ENCODE results near the gene TBC1D22A. TPM values are rescaled to one million over a fixed set of nuclear protein-coding genes. Genes with fewer than 3 reads are reported as not detected.

Gene TBC1D22A
- total RNA-seq, 2 donors from 2014 or later = 15.8 to 17.4 TPM

GRCh38 chr22:47209040-47209514 is 446.6 kb downstream of the TBC1D22A start:
- intact Hi-C loops (cut with DNase I) = no loop called here
- DNase-seq (no peak), ATAC-seq (no peak)

GRCh38 chr22:47209547-47210023 is 447.1 kb downstream of the TBC1D22A start:
- no peak for ATAC-seq
- intact Hi-C loops (cut with DNase I) = no loop called here
- DNase-seq = no peak

GRCh38 chr22:47210112-47210657 is 447.7 kb downstream of the TBC1D22A start:
- ATAC-seq = no peak
- no peak for DNase-seq
- intact Hi-C loops (cut with DNase I) = no loop called here

- intact Hi-C loops (cut with DNase I) = no loop called here
- no peak for DNase-seq
- no peak for ATAC-seq
Measured at GRCh38 chr22:47210686-47211085, 448.2 kb downstream of the TBC1D22A start.

- no peak for DNase-seq
- intact Hi-C loops (cut with DNase I) = no loop called here
- ATAC-seq = no peak
Measured at GRCh38 chr22:47213571-47214230, 451.3 kb downstream of the TBC1D22A start.

- intact Hi-C loops (cut with DNase I) = no loop called here
- DNase-seq (no peak), ATAC-seq (no peak)
Measured at GRCh38 chr22:47215851-47216250, 453.4 kb downstream of the TBC1D22A start.

- intact Hi-C loops (cut with DNase I) = no loop called here
- DNase-seq (no peak), ATAC-seq (no peak)
Measured at GRCh38 chr22:47218671-47219070, 456.2 kb downstream of the TBC1D22A start.

- DNase-seq (no peak), ATAC-seq (no peak)
- intact Hi-C loops (cut with DNase I) = no loop called here
Measured at GRCh38 chr22:47219789-47220188, 457.3 kb downstream of the TBC1D22A start.

- no peak for DNase-seq
- intact Hi-C loops (cut with DNase I) = no loop called here
- ATAC-seq = no peak
Measured at GRCh38 chr22:47220752-47221151, 458.3 kb downstream of the TBC1D22A start.

GRCh38 chr22:47221840-47222615 is 459.6 kb downstream of the TBC1D22A start:
- ATAC-seq (no peak), DNase-seq (no peak)
- intact Hi-C loops (cut with DNase I) = no loop called here

Other genes with a start within 250 kb of the TBC1D22A start
- 1 to 10 TPM; 6.5 to 8.1 TPM for gene CELSR1, start 225.0 kb upstream of the TBC1D22A start, total RNA-seq
- gene GRAMD4, start 142.3 kb upstream of the TBC1D22A start, total RNA-seq = 10 to 100 TPM; 58.5 to 95.4 TPM
- gene CERK, start 24.4 kb upstream of the TBC1D22A start, total RNA-seq = 10 to 100 TPM; 47.5 to 70.0 TPM

All from left cardiac atrium (tissue), 4 donors.